ENCODE measurements around the gene FAM120C.

- TF ChIP-seq, protein P1, sequence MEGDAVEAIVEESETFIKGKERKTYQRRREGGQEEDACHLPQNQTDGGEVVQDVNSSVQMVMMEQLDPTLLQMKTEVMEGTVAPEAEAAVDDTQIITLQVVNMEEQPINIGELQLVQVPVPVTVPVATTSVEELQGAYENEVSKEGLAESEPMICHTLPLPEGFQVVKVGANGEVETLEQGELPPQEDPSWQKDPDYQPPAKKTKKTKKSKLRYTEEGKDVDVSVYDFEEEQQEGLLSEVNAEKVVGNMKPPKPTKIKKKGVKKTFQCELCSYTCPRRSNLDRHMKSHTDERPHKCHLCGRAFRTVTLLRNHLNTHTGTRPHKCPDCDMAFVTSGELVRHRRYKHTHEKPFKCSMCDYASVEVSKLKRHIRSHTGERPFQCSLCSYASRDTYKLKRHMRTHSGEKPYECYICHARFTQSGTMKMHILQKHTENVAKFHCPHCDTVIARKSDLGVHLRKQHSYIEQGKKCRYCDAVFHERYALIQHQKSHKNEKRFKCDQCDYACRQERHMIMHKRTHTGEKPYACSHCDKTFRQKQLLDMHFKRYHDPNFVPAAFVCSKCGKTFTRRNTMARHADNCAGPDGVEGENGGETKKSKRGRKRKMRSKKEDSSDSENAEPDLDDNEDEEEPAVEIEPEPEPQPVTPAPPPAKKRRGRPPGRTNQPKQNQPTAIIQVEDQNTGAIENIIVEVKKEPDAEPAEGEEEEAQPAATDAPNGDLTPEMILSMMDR (conservative IDR thresholded peaks at IDR 0.05; ENCODE audit: low read depth in 2 of 2), result no peak
- TF ChIP-seq POLR2AphosphoS5 (IDR thresholded peaks at IDR 0.05; ENCODE audit: low read depth) (no peak), ZNF331 (CRISPR knock-in tag; IDR thresholded peaks at IDR 0.05; ENCODE audit: low read depth) (no peak), JUNB (IDR thresholded peaks at IDR 0.05; ENCODE audit: unreplicated experiment) (no peak), EZH2 (IDR thresholded peaks at IDR 0.05; ENCODE audit: low read depth, unreplicated experiment) (no peak), STAT1 (IDR thresholded peaks at IDR 0.05; ENCODE audit: unreplicated experiment) (no peak)
- TF ChIP-seq, protein P2, sequence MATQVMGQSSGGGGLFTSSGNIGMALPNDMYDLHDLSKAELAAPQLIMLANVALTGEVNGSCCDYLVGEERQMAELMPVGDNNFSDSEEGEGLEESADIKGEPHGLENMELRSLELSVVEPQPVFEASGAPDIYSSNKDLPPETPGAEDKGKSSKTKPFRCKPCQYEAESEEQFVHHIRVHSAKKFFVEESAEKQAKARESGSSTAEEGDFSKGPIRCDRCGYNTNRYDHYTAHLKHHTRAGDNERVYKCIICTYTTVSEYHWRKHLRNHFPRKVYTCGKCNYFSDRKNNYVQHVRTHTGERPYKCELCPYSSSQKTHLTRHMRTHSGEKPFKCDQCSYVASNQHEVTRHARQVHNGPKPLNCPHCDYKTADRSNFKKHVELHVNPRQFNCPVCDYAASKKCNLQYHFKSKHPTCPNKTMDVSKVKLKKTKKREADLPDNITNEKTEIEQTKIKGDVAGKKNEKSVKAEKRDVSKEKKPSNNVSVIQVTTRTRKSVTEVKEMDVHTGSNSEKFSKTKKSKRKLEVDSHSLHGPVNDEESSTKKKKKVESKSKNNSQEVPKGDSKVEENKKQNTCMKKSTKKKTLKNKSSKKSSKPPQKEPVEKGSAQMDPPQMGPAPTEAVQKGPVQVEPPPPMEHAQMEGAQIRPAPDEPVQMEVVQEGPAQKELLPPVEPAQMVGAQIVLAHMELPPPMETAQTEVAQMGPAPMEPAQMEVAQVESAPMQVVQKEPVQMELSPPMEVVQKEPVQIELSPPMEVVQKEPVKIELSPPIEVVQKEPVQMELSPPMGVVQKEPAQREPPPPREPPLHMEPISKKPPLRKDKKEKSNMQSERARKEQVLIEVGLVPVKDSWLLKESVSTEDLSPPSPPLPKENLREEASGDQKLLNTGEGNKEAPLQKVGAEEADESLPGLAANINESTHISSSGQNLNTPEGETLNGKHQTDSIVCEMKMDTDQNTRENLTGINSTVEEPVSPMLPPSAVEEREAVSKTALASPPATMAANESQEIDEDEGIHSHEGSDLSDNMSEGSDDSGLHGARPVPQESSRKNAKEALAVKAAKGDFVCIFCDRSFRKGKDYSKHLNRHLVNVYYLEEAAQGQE (IDR thresholded peaks at IDR 0.05; ENCODE audit: unreplicated experiment), result no peak
Observed at GRCh38 chrX:54067766-54068165, 115.3 kb downstream of the FAM120C start.
